Measurements from ENCODE around the gene SPATA22.

DNA sequence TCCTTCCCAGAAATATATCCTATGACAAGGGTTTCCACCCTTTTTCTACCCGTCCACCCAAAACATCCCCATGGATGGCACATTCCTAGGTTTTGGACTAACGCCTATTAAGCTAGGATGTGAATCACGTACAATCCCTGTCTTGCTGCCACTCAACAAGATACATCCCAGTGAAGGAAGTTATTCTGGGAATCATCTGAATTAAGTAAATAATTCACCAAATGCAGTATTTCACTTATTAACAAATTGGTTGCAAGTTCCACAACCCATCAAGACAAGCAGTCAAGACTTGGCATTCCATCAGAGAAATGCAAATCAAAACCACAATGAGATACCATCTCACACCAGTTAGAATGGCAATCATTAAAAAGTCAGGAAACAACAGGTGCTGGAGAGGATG lies 36.2 kb upstream of the SPATA22 start:
- TF ChIP-seq TAF1 (IDR thresholded peaks at IDR 0.05; ENCODE audit: borderline replicate concordance, insufficient read depth, low read length) = no peak
- TF ChIP-seq SIN3A (IDR thresholded peaks at IDR 0.05; ENCODE audit: borderline replicate concordance, insufficient read depth, low read length) = no peak
- no peak for TF ChIP-seq POLR2AphosphoS5 (IDR thresholded peaks at IDR 0.05; ENCODE audit: low read depth, low read length)
- no peak for TF ChIP-seq FOXP2 (optimal IDR thresholded peaks at IDR 0.05; ENCODE audit: borderline replicate concordance, extremely low read depth, extremely low read length, insufficient read depth)
- TF ChIP-seq, protein P1, sequence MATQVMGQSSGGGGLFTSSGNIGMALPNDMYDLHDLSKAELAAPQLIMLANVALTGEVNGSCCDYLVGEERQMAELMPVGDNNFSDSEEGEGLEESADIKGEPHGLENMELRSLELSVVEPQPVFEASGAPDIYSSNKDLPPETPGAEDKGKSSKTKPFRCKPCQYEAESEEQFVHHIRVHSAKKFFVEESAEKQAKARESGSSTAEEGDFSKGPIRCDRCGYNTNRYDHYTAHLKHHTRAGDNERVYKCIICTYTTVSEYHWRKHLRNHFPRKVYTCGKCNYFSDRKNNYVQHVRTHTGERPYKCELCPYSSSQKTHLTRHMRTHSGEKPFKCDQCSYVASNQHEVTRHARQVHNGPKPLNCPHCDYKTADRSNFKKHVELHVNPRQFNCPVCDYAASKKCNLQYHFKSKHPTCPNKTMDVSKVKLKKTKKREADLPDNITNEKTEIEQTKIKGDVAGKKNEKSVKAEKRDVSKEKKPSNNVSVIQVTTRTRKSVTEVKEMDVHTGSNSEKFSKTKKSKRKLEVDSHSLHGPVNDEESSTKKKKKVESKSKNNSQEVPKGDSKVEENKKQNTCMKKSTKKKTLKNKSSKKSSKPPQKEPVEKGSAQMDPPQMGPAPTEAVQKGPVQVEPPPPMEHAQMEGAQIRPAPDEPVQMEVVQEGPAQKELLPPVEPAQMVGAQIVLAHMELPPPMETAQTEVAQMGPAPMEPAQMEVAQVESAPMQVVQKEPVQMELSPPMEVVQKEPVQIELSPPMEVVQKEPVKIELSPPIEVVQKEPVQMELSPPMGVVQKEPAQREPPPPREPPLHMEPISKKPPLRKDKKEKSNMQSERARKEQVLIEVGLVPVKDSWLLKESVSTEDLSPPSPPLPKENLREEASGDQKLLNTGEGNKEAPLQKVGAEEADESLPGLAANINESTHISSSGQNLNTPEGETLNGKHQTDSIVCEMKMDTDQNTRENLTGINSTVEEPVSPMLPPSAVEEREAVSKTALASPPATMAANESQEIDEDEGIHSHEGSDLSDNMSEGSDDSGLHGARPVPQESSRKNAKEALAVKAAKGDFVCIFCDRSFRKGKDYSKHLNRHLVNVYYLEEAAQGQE (IDR thresholded peaks at IDR 0.05; ENCODE audit: insufficient read depth in 1 of 2, low read depth in 2 of 2, low read length in 2 of 2) = no peak

All from PFSK-1 (cell line).